ENCODE results near the gene PCDHGB1.

Gene PCDHGB1

DNA sequence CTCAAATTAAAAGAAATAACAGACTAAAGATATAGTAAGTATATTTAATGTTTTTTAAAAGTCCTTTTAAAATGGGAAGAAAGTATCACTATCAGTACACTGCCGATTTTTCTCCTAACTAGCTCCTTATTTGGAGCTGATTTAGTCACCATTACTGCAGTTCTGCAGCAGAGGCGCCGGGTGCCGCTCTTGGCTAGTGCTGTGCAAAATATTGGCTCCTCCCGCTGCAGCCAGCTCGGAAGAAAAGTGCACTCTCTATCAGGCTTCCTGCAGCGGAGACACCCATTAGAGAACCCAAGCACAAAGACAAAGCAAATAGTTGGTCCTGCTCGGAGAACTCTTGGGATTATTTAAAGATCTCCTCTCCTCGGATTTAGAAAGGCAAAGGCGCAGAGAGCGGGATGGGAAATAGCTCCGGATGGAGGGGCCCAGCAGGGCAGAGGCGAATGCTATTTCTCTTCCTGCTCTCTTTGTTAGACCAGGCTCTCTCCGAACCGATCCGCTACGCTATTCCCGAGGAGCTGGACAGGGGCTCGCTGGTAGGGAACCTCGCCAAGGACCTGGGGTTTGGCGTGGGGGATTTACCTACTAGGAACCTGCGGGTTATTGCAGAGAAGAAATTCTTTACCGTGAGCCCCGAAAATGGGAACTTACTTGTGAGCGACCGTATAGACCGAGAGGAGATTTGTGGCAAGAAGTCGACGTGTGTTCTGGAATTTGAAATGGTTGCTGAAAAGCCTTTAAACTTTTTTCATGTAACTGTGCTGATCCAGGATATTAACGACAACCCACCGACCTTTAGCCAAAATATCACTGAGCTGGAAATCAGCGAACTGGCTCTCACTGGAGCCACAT, 20.3 kb downstream of the PCDHGB1 start, which contains the start of gene PCDHGB3:
Gene PCDHGB3, plus strand, starts transcription at position 249 of the 855 bp plus-strand sequence. Its CDS starts 153 bp downstream, at position 402.
- no peaks in the 10 kb centered on the region for H3K27me3 ChIP-seq (ENCODE audit: insufficient read depth, poor library complexity, severe bottlenecking)
- DNase-seq (ENCODE audit: low read depth in 1 of 2, low spot score in 1 of 2): peak; percentile 55 to 81
- no peak within 1 kb of the TSS for H3K27ac ChIP-seq (replicated peaks)
- TF ChIP-seq GABPA (IDR thresholded peaks at IDR 0.05; ENCODE audit: low read depth) (no peak), POLR2AphosphoS5 (IDR thresholded peaks at IDR 0.05; ENCODE audit: low read depth) (no peak), SPI1 (IDR thresholded peaks at IDR 0.05; ENCODE audit: borderline replicate concordance, low read depth) (no peak)
- TF ChIP-seq, protein P1, sequence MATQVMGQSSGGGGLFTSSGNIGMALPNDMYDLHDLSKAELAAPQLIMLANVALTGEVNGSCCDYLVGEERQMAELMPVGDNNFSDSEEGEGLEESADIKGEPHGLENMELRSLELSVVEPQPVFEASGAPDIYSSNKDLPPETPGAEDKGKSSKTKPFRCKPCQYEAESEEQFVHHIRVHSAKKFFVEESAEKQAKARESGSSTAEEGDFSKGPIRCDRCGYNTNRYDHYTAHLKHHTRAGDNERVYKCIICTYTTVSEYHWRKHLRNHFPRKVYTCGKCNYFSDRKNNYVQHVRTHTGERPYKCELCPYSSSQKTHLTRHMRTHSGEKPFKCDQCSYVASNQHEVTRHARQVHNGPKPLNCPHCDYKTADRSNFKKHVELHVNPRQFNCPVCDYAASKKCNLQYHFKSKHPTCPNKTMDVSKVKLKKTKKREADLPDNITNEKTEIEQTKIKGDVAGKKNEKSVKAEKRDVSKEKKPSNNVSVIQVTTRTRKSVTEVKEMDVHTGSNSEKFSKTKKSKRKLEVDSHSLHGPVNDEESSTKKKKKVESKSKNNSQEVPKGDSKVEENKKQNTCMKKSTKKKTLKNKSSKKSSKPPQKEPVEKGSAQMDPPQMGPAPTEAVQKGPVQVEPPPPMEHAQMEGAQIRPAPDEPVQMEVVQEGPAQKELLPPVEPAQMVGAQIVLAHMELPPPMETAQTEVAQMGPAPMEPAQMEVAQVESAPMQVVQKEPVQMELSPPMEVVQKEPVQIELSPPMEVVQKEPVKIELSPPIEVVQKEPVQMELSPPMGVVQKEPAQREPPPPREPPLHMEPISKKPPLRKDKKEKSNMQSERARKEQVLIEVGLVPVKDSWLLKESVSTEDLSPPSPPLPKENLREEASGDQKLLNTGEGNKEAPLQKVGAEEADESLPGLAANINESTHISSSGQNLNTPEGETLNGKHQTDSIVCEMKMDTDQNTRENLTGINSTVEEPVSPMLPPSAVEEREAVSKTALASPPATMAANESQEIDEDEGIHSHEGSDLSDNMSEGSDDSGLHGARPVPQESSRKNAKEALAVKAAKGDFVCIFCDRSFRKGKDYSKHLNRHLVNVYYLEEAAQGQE (IDR thresholded peaks at IDR 0.05; ENCODE audit: insufficient replicate concordance, low read depth): peak; percentile 27
- TF ChIP-seq, protein P2, sequence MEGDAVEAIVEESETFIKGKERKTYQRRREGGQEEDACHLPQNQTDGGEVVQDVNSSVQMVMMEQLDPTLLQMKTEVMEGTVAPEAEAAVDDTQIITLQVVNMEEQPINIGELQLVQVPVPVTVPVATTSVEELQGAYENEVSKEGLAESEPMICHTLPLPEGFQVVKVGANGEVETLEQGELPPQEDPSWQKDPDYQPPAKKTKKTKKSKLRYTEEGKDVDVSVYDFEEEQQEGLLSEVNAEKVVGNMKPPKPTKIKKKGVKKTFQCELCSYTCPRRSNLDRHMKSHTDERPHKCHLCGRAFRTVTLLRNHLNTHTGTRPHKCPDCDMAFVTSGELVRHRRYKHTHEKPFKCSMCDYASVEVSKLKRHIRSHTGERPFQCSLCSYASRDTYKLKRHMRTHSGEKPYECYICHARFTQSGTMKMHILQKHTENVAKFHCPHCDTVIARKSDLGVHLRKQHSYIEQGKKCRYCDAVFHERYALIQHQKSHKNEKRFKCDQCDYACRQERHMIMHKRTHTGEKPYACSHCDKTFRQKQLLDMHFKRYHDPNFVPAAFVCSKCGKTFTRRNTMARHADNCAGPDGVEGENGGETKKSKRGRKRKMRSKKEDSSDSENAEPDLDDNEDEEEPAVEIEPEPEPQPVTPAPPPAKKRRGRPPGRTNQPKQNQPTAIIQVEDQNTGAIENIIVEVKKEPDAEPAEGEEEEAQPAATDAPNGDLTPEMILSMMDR (IDR thresholded peaks at IDR 0.05; ENCODE audit: insufficient read depth, low read length): peak; percentile 70
- peak within 1 kb of the TSS; percentile 56 for H3K4me3 ChIP-seq (replicated peaks; ENCODE audit: insufficient read depth, low read length)

DNA sequence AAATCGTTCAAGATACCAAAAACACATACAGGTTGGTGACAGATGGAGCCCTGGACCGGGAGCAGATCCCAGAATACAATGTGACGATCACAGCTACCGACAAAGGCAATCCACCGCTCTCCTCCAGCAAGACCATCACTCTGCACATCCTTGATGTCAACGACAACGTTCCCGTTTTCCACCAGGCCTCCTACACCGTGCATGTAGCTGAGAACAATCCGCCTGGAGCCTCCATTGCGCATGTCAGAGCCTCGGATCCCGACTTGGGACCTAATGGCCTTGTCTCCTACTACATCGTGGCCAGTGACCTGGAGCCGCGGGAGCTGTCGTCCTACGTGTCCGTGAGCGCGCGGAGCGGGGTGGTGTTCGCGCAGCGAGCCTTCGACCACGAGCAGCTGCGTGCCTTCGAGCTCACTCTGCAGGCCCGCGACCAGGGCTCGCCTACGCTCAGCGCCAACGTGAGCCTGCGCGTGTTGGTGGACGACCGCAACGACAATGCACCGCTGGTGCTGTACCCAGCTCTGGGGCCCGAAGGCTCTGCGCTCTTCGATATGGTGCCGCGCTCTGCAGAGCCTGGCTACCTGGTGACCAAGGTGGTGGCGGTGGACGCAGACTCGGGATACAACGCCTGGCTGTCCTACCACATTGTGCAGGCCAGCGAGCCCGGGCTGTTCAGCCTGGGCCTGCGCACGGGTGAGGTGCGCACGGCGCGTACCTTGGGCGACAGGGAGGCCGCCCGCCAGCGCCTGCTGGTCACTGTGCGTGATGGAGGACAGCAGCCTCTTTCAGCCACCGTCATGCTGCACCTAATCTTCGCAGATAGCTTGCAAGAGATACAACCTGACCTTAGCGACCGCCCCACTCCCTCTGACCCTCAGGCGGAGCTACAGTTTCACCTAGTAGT, 21.9 kb downstream of the PCDHGB1 start:
- Histone ChIP-seq H3K27me3 (ENCODE audit: insufficient read depth, poor library complexity, severe bottlenecking) (no peaks in the 10 kb centered on the region), H3K27ac (replicated peaks) (no peak overlapping the region), H3K4me3 (replicated peaks; ENCODE audit: insufficient read depth, low read length) (no peak overlapping the region)
- TF ChIP-seq, protein P2 (IDR thresholded peaks at IDR 0.05; ENCODE audit: insufficient read depth, low read length): no peak
- TF ChIP-seq POLR2AphosphoS5 (IDR thresholded peaks at IDR 0.05; ENCODE audit: low read depth) (no peak), SPI1 (IDR thresholded peaks at IDR 0.05; ENCODE audit: borderline replicate concordance, low read depth) (no peak), GABPA (IDR thresholded peaks at IDR 0.05; ENCODE audit: low read depth) (no peak)
- TF ChIP-seq, protein P1 (IDR thresholded peaks at IDR 0.05; ENCODE audit: insufficient replicate concordance, low read depth): no peak
- no peak for DNase-seq (ENCODE audit: low read depth in 1 of 2, low spot score in 1 of 2)

DNA sequence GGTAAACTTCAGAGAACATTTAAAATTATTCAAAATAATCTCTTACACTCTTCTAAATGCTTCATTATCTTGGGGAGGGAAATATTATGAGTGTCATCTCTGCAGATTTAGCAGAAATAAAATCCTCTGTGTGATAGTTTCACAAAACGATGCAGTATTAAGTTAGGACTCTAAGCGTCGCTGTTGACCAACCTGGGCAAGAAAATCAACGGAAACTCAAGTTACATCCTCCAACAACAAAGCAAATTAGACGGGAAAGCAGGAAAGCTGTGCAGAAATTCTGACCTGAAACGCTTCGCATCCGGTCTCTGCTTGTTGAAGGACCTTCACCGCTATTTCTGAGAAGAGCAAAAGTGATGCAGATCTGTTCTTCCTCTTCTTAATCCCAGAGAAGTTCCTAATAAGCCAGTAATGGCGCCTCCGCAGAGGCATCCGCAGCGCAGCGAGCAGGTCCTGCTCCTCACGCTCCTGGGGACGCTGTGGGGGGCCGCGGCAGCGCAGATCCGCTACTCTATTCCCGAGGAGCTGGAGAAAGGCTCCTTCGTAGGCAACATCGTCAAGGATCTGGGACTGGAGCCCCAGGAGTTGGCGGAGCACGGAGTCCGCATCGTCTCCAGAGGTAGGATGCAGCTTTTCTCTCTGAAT, 23.9 kb downstream of the PCDHGB1 start, which contains the start of gene PCDHGA6:
Gene PCDHGA6, plus strand, starts transcription at position 219 of the 645 bp plus-strand sequence. Its CDS starts 193 bp downstream, at position 412.
- no peak within 1 kb of the TSS for H3K27ac ChIP-seq (replicated peaks)
- no peak for DNase-seq (ENCODE audit: low read depth in 1 of 2, low spot score in 1 of 2)
- no peak for TF ChIP-seq GABPA (IDR thresholded peaks at IDR 0.05; ENCODE audit: low read depth)
- TF ChIP-seq POLR2AphosphoS5 (IDR thresholded peaks at IDR 0.05; ENCODE audit: low read depth): no peak
- TF ChIP-seq, protein P2 (IDR thresholded peaks at IDR 0.05; ENCODE audit: insufficient read depth, low read length): no peak
- TF ChIP-seq, protein P1 (IDR thresholded peaks at IDR 0.05; ENCODE audit: insufficient replicate concordance, low read depth): no peak
- no peak for TF ChIP-seq SPI1 (IDR thresholded peaks at IDR 0.05; ENCODE audit: borderline replicate concordance, low read depth)
- H3K27me3 ChIP-seq (ENCODE audit: insufficient read depth, poor library complexity, severe bottlenecking): no peaks in the 10 kb centered on the region
- no peak within 1 kb of the TSS for H3K4me3 ChIP-seq (replicated peaks; ENCODE audit: insufficient read depth, low read length)
